Putamen (tissue), 1 donor: ENCODE results near the gene FAM13A.

ENCODE experiments used
- DNase-seq: peaks from one replicate; pipeline ENCODE4 v3.0.0-alpha.2; 2016; ENCODE audit warnings: low spot score

FAM13A gene

DNA sequence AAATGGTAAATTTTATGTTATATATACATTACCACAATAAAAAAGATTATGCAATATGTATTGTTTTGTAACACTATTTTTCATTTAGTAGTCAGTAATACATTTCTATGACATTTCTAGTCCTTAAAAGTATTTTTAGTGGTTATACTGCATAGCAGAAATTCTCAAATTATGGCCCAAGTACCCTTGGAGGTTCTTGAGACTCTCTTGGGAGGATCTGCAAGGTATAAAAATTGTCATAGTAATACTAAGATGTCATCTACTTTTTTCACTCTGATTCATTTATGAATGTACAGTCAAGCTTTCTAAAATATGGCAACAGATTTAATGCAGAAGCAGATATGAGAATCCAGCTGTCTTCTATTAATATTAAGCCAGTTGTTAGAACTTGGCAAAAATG, 220.8 kb downstream of the FAM13A start:
- no peak for DNase-seq

- no peak for DNase-seq
Measured at GRCh38 chr4:88831031-88831430, 226.0 kb downstream of the FAM13A start.

- no peak for DNase-seq
Measured at GRCh38 chr4:88830598-88830997, 226.4 kb downstream of the FAM13A start.

DNA sequence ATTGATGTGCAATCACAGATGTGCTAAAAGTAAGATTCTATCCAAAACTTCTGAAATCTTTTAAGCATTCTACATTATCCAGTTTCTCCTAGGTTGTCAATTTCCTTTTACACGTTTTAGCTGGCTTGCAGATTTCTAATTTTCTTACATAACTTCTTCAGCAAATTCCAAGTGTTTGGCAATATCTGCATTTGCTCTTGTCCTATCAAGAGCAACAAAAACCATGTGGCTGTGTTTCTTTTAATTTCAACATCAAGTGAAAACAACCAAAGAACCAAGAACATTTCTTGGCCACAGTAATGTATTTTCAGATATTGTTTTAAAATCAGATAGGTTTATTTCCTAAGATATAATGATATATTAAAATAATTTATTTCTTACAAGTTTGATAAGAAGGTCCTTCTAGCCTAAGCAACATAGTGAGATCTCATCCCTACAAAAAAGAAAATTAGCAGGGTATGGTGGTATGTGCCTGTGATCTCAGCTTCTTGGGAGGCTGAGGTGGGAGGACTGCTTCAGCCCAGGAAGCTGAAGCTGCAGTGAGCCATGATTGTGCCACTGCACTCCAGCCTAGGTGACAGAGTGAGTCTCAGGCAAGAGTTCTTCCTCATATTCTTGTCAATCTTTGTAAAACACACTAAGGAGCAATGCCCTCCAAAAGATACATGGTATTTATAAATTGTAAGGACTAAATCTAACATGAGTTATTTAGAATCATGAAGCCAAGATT, 228.0 kb downstream of the FAM13A start:
- DNase-seq, result no peak

DNA sequence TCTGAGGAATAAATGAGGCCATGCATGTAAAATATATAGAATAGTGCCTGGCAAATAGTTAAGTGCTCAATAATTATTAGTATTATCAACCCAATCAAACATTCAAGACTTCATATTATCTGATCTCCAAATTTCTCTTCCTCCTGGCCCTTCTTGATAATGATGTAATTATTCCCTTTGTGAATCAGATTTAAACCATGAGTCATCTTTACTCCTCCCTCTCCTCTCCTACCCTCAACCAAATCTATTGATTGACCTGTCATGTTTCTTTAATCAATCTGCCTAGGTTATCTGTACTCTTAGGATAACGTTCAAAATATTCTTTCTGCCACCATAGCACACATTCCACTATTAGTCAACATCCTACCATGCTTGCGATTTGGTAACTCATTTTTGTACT, 229.5 kb downstream of the FAM13A start:
- no peak for DNase-seq

GRCh38 chr4:88826771-88827170, 230.2 kb downstream of the FAM13A start:
- DNase-seq, result no peak

GRCh38 chr4:88825931-88826330, 231.1 kb downstream of the FAM13A start:
- no peak for DNase-seq

DNA sequence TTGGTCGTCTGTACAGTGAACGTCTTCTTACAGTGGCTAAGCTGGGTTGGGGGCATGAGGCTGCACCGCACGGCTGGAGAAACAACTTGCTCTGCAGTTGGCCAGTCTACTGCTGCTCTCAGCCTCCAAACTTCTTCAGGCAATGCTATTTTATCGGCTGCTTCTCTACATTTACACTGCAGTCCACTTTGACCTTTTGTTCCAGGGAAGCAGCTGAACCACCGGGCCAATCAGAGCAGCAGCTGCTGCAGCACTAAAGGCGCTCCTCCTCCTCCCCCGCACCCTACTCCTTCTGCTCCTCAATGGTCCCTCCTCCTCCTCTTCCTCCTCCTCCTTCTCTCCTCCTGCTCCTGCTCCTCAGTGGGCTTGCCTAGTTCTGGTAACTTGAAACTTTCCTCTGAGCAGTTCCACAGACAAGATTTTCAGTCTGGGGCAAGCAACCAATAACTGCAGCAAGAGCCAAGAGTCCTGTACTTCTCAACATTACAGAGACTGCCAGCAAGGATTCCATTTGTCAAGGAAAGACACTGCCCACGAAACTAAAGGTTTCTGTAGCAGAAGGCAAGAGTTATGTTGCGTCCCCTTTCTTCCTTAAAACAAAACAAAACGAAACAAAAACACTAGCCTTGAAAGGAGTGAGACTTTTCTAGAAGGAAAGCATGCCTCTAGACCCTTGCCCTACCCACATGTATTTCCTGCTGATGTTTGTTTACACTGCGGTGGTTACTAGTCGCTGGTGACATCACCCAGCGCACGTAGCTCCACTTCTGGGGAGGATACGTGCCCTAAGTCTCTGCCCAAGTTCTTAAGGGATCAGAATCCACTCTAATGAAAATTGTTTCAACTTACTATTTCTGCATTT, 233.7 kb downstream of the FAM13A start:
- peak; percentile 89 for DNase-seq

DNA sequence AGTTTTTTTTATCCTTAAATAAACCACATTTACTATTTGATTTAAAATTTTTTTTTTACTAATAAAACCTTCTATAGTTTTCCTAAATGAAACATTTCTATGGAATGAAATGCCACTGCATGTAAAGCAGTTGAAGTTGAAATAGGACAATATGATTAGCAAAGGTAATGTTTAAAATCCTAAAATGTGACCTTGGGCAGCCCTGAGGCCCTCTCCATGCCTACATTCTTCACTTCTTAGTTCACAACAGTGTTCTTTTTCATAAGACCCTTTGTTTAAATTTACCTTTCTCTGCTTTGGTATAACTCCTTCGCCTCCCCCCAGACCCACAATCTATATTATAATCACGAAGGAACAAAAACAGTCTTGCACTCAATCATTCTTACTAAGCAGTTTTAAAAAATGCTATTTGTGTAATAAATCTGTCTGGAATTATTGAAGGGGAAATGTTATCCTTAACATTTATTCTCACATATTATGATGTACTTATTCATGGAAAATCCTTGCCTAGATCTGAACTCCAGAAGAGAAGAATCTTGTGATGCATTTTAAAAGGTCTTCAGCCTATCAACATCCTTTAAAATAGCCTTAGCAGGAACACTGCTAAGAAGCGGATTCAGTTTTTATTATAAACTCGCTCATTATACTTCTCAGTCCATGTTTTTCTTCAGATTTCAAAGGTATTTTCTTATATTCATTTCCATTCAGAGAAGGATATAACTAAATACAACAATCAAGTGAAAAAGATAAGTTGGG, 234.8 kb downstream of the FAM13A start:
- no peak for DNase-seq

DNA sequence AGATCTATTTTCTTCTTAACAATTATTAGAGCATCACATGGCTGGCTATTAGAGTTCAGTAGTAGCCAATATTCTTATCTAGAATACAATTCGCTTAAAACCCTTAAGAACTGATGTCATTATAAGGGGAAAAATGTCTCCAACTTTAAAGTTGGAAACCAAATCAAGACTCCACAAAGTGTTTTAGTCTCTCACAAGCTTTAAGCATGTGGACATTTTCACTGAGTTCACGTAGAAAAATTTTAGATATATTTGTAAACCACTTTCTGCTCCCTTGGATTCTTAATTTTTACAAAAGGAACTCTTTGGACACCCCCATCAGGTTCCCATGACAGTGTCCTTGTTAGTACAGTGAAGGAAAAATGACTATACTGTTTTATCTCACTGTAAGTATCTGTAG, 235.5 kb downstream of the FAM13A start:
- no peak for DNase-seq

GRCh38 chr4:88820698-88821415, 236.1 kb downstream of the FAM13A start:
- DNase-seq, result no peak

DNA sequence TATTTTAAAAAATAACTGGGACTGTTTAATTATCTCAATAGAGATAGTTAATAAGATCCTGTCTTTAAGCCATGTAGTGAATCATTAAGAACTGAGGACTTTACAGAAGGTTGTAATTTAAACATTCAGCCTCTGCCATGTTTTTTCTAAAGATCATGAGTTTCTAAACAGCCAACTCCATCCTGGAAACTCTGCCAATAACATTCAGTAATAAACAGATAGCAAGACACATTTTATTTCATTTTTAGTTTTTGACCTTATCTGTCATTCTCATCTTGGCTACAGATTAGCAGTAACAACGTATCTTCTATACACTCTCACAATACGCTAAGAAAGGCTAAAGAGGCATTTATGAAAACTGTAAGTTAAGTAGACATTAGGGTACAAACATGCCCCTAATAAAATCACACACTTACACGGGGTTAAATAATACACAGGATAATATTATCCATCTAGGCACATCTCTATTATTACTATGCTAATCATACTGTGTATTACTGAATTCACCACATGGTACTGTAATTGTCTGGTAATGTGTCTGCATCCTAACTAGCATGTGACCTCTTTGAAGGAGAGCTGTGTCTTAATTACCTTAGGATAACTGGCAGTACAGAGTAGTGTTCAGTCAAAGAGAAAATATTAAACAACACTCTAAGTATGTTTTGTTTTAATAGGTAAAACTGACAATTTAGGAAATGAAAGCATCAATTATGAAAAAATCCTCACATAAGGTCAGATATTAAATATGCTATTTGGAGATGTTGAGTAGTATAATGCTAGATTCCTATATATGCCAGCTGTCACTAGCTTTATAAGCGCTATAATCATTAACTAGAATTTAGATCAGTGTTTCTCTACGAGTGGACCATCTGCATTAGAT, 236.9 kb downstream of the FAM13A start:
- no peak for DNase-seq

- no peak for DNase-seq
Measured at GRCh38 chr4:88818631-88819470, 238.1 kb downstream of the FAM13A start.

GRCh38 chr4:88817740-88818139, 239.2 kb downstream of the FAM13A start:
- no peak for DNase-seq

DNA sequence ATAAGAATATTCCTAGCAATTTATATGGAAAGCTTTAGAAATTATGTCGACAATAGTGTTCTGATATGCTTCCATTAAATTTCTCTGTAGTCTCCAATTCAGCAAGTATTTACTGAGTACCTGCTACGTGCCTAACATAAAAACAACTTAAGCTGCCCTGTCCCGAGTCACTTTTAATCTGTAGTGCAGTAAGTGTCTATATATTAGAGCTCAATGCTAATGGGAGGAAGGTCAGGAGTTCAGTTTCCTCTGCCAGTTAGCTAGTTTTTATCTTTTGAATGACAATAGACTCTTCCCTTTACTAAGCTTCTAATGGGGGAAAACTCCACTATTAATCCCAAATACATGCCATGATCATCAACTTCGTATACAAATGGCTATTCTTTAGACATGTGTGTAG, 240.6 kb downstream of the FAM13A start:
- DNase-seq, result no peak

DNA sequence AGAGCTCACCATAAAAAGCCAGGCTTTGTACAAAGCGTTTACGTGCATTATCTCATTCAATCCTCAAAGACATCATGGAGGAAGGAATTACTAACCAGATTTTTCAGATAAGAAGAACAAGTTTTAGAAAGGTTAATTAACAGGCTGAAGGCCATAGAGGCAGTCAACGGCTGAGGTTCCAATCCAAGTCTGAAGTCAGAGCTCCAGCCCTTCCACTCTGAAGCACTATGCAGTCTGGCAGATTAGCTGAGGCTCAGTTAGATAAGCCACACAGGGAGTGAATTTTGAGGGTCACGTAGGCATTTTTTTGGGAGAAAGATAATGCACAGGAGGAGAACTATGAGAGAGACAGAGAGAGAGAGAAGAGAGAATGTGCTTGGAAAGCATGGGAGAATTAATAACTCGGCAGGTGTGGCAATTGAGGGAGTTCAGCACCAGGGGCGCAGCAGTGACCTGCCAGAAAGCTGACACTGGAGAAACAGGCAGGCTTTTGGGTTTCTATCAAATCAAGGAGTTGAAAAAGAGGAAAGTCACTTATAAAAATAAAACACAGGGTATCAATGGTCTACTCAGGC, 242.9 kb downstream of the FAM13A start:
- DNase-seq, result no peak

DNA sequence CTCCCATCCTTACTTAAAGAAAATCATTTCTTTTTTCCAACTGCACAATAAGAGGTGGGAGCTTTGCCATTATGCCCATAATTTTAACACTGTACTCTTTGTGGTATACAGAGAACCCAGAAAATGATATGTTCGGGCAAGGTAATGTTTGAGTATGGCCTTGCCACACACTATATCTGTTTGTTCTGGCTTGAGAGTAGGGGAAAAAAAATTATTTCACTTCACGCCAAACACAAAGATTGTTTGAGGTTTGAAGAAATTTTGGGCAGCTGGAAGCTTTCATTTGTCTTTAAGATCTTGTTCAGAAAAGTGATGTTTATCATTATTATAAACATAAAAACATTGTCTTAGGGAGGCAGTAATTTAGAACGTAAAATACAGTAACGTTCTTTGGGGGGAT, 244.0 kb downstream of the FAM13A start:
- DNase-seq, result no peak

DNA sequence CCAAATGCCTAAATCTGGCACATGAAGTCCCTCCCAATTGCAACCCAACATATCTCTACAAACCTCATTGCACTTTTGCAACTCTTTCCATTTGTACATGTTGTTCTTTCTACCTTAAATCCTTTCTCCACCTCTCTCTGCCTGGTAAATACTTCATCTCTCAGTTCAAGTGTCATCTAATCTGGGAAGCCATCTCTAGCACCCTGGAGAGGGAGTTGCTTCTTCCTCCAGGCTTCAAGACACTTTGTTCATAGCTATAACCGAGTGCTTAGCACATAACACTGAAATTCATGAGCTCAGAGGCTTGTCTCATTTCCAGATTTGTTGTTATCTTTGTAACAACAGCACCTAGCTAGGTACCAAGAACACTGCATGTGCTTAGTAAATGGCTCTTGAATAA, 244.6 kb downstream of the FAM13A start:
- DNase-seq, result no peak

GRCh38 chr4:88811904-88812303, 245.1 kb downstream of the FAM13A start:
- no peak for DNase-seq

DNA sequence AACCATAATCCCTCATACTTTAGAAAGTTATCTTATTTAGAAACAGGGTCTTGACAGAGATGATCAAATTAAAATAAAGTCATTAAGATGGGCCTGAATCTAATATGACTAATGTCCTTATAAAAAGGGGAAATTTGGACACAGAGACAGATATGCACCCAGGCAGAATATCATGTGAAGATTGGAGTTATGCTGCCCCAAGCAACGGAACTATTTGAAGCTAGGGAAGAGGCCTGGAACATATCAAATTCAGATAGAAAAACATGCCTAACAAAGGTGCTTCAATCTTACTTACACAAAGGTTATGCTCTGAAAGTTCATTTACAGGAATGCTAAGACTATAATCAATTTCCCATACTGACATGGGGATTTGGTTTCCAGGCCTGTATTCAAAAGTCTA, 246.7 kb downstream of the FAM13A start:
- DNase-seq, result no peak
